ENCODE data around the gene ZNF619. TPM values are rescaled to one million over a fixed set of nuclear protein-coding genes. Genes with fewer than 3 reads are reported as not detected.
"Not testable (repeated sequence)": the region's sequence is repeated elsewhere in the genome, so short reads cannot be mapped to it uniquely, and the experiment has no call there.

The ZNF619 gene
- total RNA-seq, 6 experiments from 2014 or later, result 2.0 to 5.2 (median 4.5) TPM

DNA sequence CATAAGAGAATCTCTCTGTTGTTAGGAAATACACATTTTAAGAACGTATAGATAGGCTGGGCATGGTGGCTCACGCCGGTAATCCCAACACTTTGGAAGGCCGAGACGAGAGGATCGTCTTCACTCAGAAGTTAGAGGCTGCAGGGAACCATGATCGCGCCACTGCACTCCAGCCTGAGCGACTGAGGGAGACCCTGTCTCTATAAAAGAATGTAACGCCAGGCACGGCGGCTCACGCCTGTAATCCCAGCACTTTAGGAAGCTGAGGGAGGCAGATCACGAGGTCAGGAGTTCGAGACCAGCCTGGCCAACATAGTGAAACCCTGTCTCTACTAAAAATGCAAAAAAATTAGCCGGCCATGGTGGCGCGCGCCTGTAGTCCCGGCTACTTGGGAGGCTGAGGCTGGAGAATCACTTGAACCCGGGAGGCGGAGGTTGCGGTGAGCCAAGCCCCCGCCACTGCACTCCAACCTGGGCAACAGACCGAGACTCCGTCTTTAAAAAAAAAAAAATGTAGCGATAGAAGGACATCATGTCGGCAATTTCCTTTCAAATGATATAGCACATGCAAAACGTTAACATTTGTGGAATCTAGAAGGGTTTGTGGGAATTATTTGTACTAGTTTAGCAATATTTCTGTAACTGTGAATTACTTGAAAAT lies 20.5 kb upstream of the ZNF619 start:
- peak overlapping the region; percentile 95 to 97 (median 97) for H3K4me3 ChIP-seq
- H3K4me1 ChIP-seq, result peaks cover 0 to 30% (median 13%) of the 10 kb centered on the region in 4 donors
- H3K27me3 ChIP-seq, result no peaks in the 10 kb centered on the region
- intact Hi-C loops (cut with DNase I), result no loop called here
- H3K27ac ChIP-seq, result peak overlapping the region; percentile 70 to 87 (median 82)
- 51% methylated on average over 25 of the region's 29 CpGs for WGBS (ENCODE audit: insufficient coverage, low coverage, low lambda C conversion rate, missing lambda C conversion rate)
- H3K9me3 ChIP-seq, result no peaks in the 10 kb centered on the region
- ATAC-seq, result no peak
- H3K36me3 ChIP-seq, result peaks cover 6 to 30% (median 18%) of the 10 kb centered on the region in 4 donors
- TF ChIP-seq, protein P1, sequence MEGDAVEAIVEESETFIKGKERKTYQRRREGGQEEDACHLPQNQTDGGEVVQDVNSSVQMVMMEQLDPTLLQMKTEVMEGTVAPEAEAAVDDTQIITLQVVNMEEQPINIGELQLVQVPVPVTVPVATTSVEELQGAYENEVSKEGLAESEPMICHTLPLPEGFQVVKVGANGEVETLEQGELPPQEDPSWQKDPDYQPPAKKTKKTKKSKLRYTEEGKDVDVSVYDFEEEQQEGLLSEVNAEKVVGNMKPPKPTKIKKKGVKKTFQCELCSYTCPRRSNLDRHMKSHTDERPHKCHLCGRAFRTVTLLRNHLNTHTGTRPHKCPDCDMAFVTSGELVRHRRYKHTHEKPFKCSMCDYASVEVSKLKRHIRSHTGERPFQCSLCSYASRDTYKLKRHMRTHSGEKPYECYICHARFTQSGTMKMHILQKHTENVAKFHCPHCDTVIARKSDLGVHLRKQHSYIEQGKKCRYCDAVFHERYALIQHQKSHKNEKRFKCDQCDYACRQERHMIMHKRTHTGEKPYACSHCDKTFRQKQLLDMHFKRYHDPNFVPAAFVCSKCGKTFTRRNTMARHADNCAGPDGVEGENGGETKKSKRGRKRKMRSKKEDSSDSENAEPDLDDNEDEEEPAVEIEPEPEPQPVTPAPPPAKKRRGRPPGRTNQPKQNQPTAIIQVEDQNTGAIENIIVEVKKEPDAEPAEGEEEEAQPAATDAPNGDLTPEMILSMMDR (IDR thresholded peaks at IDR 0.05), result no peak
- no peak for TF ChIP-seq POLR2A (IDR thresholded peaks at IDR 0.05)
- no peak for DNase-seq

- intact Hi-C loops (cut with DNase I), result no loop called here
- Histone ChIP-seq H3K27ac (peak within 1 kb of the TSS; percentile 70 to 87 (median 82)), H3K36me3 (peaks cover 7 to 38% (median 21%) of the 10 kb centered on the region in 4 donors), H3K4me3 (peak within 1 kb of the TSS; percentile 95 to 97 (median 97)), H3K4me1 (peaks cover 0 to 25% (median 12%) of the 10 kb centered on the region in 4 donors), H3K9me3 (no peaks in the 10 kb centered on the region), H3K27me3 (no peaks in the 10 kb centered on the region)
- 0% methylated on average over 33 of the region's 79 CpGs for WGBS (ENCODE audit: insufficient coverage, low coverage, low lambda C conversion rate, missing lambda C conversion rate)
- TF ChIP-seq, protein P1 (IDR thresholded peaks at IDR 0.05), result no peak
- TF ChIP-seq POLR2A (IDR thresholded peaks at IDR 0.05), result peak; percentile 94
- peak; percentile 96 to 98 (median 97) for DNase-seq
- peak; percentile 82 to 85 (median 83) for ATAC-seq
Observed at GRCh38 chr3:40456940-40457823, 19.7 kb upstream of the ZNF619 start, which contains the start of gene RPL14. RPL14 (plus strand) TSS chr3:40457339; CDS start chr3:40457472, 133 bp downstream.

GRCh38 chr3:40458473-40458872 lies 18.4 kb upstream of the ZNF619 start:
- intact Hi-C loops (cut with DNase I), result no loop called here
- peaks cover 0 to 22% (median 11%) of the 10 kb centered on the region in 4 donors for H3K4me1 ChIP-seq
- TF ChIP-seq, protein P1 (IDR thresholded peaks at IDR 0.05), result no peak
- no peak for TF ChIP-seq POLR2A (IDR thresholded peaks at IDR 0.05)
- H3K4me3 ChIP-seq, result peak overlapping the region in 1 of 3 donors; percentile 97
- peaks cover 16 to 51% (median 34%) of the 10 kb centered on the region in 4 donors for H3K36me3 ChIP-seq
- no peak for DNase-seq
- H3K27me3 ChIP-seq, result no peaks in the 10 kb centered on the region
- 77% methylated on average over 4 of the region's 4 CpGs for WGBS (ENCODE audit: insufficient coverage, low coverage, low lambda C conversion rate, missing lambda C conversion rate)
- ATAC-seq, result no peak
- H3K9me3 ChIP-seq, result no peaks in the 10 kb centered on the region
- no peak overlapping the region for H3K27ac ChIP-seq

- H3K27me3 ChIP-seq; H3K4me3 ChIP-seq; DNase-seq; ATAC-seq; intact Hi-C loops (cut with DNase I); H3K27ac ChIP-seq; H3K9me3 ChIP-seq: not testable (repeated sequence)
- Histone ChIP-seq H3K36me3 (peaks cover 21 to 64% (median 39%) of the 10 kb centered on the region in 4 donors), H3K4me1 (peaks cover 0 to 15% (median 6%) of the 10 kb centered on the region in 4 donors)
- 82% methylated on average over 6 of the region's 6 CpGs for WGBS (ENCODE audit: insufficient coverage, low coverage, low lambda C conversion rate, missing lambda C conversion rate)
Observed at GRCh38 chr3:40460481-40460880, 16.4 kb upstream of the ZNF619 start.
